RWPE1 (cell line): ENCODE measurements around the gene EXD2.

Experiments
- CTCF ChIA-PET: fragments of 350-600 bp; sonication (Branson Sonifier 250); formaldehyde crosslinking; extraction: SDS; loops from one replicate; lab custom pipeline; 2021; lab: Yijun Ruan, JAX
- POLR2A ChIA-PET: fragments of 400-600 bp; formaldehyde crosslinking; extraction: SDS; loops from one replicate; lab custom pipeline; 2020; ENCODE audit warnings: antibody characterized with exemption; ENCODE audit not compliant: low non-redundant PET; lab: Yijun Ruan, JAX
- DNase-seq: peaks from one replicate; pipeline ENCODE4 v3.0.0; 2012; ENCODE audit warnings: low spot score
- H3K27ac ChIP-seq: fragments of 450-650 bp; 2 replicates; pipeline ENCODE4 v1.5.1; 2017
- CTCF ChIP-seq: fragments of 450-650 bp; conservative IDR thresholded peaks from 2 replicates; pipeline ENCODE4 v1.5.1; 2017; ENCODE audit warnings: low read depth, mild to moderate bottlenecking

Gene EXD2

GRCh38 chr14:69241577-69241976, 50.3 kb downstream of the EXD2 start:
- CTCF ChIA-PET: interaction anchor here (0.5 to 1.4 kb wide), 3 partner anchors 218 to 1759 kb away, joined by 3 read pairs; no protein-coding TSS in a partner anchor
- DNase-seq: no peak
- POLR2A ChIA-PET: no interaction called here
- H3K27ac ChIP-seq: no peak overlapping the region
- TF ChIP-seq CTCF: no peak

GRCh38 chr14:69242311-69243224, 51.3 kb downstream of the EXD2 start:
- peak; percentile 79 for DNase-seq
- no peak overlapping the region for H3K27ac ChIP-seq
- TF ChIP-seq CTCF: peak; percentile 76
- POLR2A ChIA-PET: no interaction called here
- CTCF ChIA-PET: interaction anchor here (0.5 to 1.4 kb wide), 14 partner anchors 17 to 1760 kb away, joined by 3 to 5 read pairs (median 3); no protein-coding TSS in a partner anchor

- H3K27ac ChIP-seq: no peak overlapping the region
- no peak for DNase-seq
- POLR2A ChIA-PET: no interaction called here
- CTCF ChIA-PET: no interaction called here
- no peak for TF ChIP-seq CTCF
Observed at GRCh38 chr14:69244946-69245345, 53.6 kb downstream of the EXD2 start.

- POLR2A ChIA-PET: no interaction called here
- TF ChIP-seq CTCF: no peak
- DNase-seq: no peak
- CTCF ChIA-PET: no interaction called here
- H3K27ac ChIP-seq: no peak overlapping the region
Observed at GRCh38 chr14:69246331-69246730, 55.0 kb downstream of the EXD2 start.

- ChIA-PET POLR2A (no interaction called here), CTCF (interaction anchor here (0.5 to 0.9 kb wide), 5 partner anchors 38 to 1318 kb away, joined by 3 to 4 read pairs (median 3); no protein-coding TSS in a partner anchor)
- no peak for TF ChIP-seq CTCF
Observed at GRCh38 chr14:69247676-69248440, 56.6 kb downstream of the EXD2 start.

GRCh38 chr14:69249603-69250002, 58.3 kb downstream of the EXD2 start:
- ChIA-PET CTCF (no interaction called here), POLR2A (no interaction called here)
- no peak overlapping the region for H3K27ac ChIP-seq
- DNase-seq: no peak
- TF ChIP-seq CTCF: no peak

More at GRCh38 chr14:69247676-69248440, 56.6 kb downstream of the EXD2 start:
- H3K27ac ChIP-seq: no peak overlapping the region
- no peak for DNase-seq
